GM23248 (cell line): ENCODE measurements around the gene BIRC7.

ENCODE experiments used
- EZH2 ChIP-seq: fragments of 200-600 bp; sonication (generic); IDR thresholded peaks from 2 replicates; pipeline ENCODE4 v1.6.1; 2018; ENCODE audit warnings: antibody characterized with exemption, mild to moderate bottlenecking; ENCODE audit not compliant: insufficient read depth, poor library complexity, severe bottlenecking
- EZH2phosphoT487 ChIP-seq: fragments of 200-600 bp; sonication (generic); IDR thresholded peaks from 2 replicates; pipeline ENCODE4 v1.6.1; 2018; ENCODE audit warnings: antibody characterized with exemption, moderate library complexity, mild to moderate bottlenecking, low read depth; ENCODE audit not compliant: insufficient read depth

DNA sequence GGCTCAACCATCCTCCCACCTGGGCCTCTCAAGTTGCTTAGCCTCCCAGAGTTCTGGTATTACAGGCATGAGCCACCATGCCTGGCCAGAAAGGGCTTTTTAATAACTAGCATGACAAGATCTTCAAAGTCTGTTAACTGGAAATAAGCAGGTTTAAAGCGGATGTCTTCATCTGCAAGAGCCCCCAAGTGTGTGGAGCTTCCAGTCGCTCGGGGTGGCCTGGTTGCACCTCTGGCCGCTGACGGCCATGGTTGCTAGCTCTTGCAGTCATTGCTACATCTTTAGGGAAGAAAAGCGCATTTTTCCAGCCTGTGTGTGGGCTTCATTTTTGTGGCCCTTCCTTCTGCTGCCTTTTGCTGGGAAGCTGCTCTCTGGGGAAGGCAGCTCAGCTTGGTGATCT lies 44.7 kb downstream of the BIRC7 start:
- no peak for TF ChIP-seq EZH2phosphoT487
- no peak for TF ChIP-seq EZH2
